GM21576 (cell line): ENCODE data around the gene RC3H1.
A peak's percentile ranks its signal among the peaks of the same experiment; 100 is the strongest.
"Not testable (repeated sequence)": the region's sequence is repeated elsewhere in the genome, so short reads cannot be mapped to it uniquely, and the experiment has no call there.

Experiments
- ATAC-seq: cut with Tn5 transposase; IDR thresholded peaks from one replicate; pipeline ENCODE4 v1.9.1; 2021; ENCODE audit warnings: mild to moderate bottlenecking, moderate library complexity; ENCODE audit not compliant: unreplicated experiment

The RC3H1 gene

GRCh38 chr1:174031099-174031498 is 8.9 kb upstream of the RC3H1 start:
- ATAC-seq = no peak

- no peak for ATAC-seq
Observed at GRCh38 chr1:174028495-174028894, 6.3 kb upstream of the RC3H1 start.

GRCh38 chr1:174023440-174023839 is 1.3 kb upstream of the RC3H1 start:
- ATAC-seq = no peak

- ATAC-seq = no peak
Observed at GRCh38 chr1:174022976-174023277, 770 bp upstream of the RC3H1 start.

DNA sequence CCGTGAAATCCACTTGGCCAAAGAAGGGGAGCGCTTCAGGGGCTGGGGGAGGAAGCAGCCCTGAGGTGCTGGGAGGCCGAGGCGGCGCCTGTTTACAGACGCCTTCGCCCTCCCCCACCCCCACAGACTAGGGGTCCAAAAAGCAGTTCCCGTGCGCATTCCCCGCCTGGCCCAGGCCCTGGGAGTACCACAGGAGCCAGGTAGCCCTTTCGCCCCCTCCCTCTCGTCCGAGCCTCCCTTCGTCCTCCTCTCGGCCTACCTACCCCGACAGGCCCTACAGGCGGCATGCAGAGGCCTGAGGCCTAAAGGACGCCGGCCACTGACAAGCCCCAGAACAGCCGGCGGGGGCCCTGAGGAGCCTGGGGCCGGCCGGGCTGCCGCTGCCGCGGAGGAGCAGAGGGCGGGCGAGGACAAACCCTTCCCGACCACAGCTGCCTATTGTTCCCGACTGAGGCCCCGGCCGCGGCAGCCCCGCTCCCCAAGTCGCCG is 522 bp downstream of the RC3H1 start:
- ATAC-seq = peak; percentile 38

DNA sequence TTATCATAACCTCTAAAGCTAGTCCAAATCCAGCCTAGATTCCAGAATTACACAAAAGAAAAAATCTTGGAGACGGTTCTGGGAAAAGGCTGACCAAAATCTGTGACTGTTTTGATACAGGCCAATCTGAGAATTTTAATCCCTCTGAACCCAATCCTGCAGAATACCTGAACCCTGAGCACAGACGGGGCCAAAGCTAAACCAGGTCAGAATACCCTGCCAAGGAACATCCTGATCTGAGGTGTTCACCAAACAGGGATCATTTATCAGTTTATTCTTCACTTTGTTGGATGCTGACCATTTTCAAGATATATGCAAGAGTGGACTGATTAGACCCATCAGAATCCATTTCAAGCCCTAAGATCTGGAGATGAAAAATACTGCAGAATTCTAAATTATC is 3.6 kb downstream of the RC3H1 start:
- ATAC-seq = no peak

GRCh38 chr1:174017231-174017970 is 4.8 kb downstream of the RC3H1 start:
- no peak for ATAC-seq

DNA sequence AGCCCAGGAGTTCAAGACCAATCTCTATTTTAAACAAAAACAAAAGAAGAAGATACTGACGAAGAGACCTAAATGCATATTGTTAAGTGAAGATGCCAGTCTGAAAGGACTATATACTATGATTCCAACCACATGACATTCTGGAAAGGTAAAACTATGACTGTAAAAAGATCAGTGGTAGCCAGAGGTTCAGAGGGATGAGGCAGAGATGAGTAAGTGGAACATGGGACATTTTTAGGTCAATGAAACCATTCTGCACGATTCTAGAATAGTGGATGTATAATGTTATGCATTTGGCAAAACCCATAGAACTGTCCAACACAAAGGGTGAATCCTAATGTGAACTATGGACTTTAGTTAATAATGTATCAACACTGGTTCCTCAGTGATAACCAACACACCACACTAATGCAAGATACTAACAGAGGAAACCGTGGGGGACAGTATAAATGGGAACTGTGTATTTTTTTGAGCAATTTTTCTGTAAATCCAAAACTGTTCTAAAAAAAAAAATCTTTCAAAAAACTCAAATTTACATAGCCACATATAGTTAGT is 8.2 kb downstream of the RC3H1 start:
- no peak for ATAC-seq

DNA sequence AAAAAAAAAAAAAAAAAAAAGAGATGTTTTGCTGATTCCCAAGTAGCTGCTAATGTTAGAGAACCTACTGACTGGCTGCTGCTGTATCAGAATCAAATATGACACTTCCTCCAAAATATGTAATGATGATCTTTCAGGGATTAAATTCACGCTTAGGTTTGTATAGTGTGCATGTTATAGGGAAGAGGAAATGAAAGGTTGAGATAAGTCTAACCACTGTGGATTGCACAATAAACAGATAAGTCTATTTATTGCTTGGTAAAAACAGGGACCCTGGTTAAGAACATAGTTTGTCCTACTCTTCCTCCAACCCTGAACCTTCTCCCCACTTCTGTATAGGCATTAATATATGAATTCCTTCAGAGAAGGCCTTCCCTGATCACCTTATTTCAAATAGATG is 13.2 kb downstream of the RC3H1 start:
- no peak for ATAC-seq

GRCh38 chr1:174008269-174008668 is 13.9 kb downstream of the RC3H1 start:
- ATAC-seq = no peak

DNA sequence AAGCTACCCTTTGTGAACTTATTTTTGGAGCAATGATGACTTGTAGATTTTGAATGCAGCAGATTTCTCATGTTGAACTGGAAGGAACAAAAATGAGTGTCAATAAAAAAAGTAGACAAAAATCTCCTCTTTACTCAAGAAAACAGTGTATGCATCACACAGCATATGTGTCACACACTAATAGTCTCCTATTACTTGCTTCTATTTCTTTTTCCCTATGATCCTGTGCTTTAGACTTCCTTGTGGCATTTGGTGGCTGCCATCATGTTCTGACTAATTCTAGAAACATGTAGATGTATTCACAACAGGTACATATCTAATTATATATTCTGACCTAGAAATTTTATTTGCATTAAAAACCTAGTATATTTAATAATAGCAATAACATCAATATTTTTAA is 14.3 kb downstream of the RC3H1 start:
- no peak for ATAC-seq

GRCh38 chr1:174005032-174005431 is 17.1 kb downstream of the RC3H1 start:
- peak; percentile 96 for ATAC-seq

GRCh38 chr1:174003867-174004266 is 18.3 kb downstream of the RC3H1 start:
- ATAC-seq = no peak

- ATAC-seq = no peak
Observed at GRCh38 chr1:174001573-174001972, 20.6 kb downstream of the RC3H1 start.

DNA sequence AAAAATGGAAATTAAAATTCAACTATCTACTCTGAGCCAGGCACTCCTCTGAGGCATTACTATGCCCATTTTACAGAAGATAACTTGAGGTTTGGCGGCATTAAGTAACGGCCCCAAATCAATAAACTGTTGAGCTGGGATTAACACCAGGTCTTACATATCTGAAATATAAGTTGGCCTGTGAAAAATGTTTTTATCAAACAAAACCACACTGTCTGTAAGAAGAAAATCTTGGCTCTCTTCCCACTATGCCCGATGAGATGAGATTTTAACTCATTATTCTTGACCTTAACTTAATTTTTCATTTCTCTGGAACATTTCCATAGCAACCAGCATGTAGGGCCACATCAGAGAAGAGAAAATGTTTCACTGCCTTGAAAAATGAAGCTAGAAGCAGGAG is 21.8 kb downstream of the RC3H1 start:
- ATAC-seq = no peak

DNA sequence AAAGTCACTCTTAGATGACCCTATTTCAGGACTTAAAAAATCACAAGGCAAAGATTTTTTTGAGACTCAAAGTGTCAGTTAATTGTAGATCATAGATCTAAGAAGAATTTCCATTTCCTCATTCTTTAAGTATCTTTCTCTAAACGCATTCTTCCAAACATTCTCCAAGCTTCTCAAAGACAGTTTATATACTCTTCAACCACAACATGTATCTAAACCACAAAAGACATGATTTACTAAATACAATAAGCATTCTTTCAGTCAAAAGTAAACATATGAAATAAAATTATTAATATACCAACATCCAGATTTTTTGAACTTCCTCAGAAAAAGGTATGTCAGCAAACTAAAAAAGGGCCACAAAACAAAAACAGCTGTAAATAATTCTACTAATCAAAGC is 24.4 kb downstream of the RC3H1 start:
- ATAC-seq = no peak

- ATAC-seq = no peak
Observed at GRCh38 chr1:173996995-173997394, 25.2 kb downstream of the RC3H1 start.

- ATAC-seq = no peak
Observed at GRCh38 chr1:173995475-173995874, 26.7 kb downstream of the RC3H1 start.

DNA sequence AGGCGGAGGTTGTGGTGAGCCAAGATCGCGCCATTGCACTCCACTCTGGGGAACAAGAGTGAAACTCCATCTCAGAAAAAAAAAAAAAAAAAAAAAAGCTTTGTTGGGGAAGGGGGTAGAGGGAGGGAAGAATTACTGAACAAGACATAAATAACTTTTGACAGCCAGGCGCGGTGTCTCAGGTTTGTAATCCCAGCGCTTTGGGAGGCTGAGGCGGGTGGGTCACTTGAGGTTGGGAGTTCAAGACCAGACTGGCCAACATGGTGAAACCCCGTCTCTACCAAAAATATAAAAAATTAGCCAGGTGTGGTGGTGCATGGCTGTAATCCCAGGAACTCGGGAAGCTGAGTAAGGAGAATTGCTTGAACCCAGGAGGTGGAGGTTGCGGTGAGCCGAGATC is 28.2 kb downstream of the RC3H1 start:
- ATAC-seq = not testable (repeated sequence)

- ATAC-seq = no peak
Observed at GRCh38 chr1:173988068-173988467, 34.1 kb downstream of the RC3H1 start.

GRCh38 chr1:173986951-173987350 is 35.2 kb downstream of the RC3H1 start:
- ATAC-seq = no peak

GRCh38 chr1:173970252-173970651 is 51.9 kb downstream of the RC3H1 start:
- no peak for ATAC-seq

DNA sequence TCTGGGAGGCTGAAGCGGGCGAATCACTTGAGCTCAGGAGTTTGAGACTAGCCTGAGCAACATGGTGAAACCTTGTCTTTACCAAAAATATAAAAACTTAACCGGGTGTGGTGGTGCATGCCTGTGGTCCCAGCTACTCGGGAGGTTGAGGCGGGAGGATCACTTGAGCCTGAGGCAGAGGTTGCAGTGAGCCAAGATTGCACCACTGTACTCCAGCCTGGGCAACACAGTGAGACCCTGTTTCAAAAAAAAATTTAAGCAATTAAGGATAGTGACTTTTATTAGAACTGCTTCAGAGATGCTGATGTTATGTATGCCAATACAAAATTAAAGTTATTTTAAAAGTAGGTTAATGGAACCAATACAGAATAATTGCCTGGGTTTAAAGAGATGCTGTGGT is 56.3 kb downstream of the RC3H1 start:
- not testable (repeated sequence) for ATAC-seq
